ENCODE measurements around the gene SERPINA12.

SERPINA12 gene

DNA sequence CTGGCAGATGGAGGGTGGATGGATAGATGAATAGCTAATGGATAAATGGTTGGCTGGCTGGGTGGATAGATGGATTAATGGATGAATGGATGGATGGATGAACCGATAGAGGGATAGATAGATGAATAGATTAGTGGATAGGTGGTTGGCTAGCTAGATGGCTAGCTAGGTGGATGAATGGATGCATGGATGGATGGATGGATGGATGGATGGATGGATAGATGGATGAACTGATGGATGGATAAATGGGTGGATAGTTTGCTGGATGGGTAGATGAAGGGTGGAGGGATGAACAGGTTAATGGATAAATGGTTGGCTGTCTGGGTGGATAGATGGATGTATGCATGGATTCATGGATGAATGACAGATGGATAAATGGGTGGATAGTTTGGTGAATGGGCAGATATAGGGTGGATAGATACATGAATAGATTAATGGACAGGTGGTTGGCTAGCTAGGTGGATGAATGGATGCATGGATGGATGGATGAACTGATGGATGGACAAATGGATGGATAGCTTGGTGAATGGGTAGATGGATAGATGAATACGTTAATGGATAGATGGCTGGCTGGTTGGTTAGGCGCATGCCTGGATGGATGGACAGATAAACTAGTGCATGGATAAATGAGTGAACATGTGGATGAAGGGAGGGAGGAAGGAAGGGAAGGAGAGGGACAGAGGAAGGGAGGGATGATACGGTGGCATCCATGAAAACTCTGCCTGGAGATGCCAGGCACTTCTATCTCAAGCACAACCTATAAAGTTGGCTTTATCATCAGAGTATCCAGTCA is 41.3 kb downstream of the SERPINA12 start:
- DNase-seq (ENCODE audit: low read depth in 1 of 2, low spot score in 1 of 2): no peak

DNA sequence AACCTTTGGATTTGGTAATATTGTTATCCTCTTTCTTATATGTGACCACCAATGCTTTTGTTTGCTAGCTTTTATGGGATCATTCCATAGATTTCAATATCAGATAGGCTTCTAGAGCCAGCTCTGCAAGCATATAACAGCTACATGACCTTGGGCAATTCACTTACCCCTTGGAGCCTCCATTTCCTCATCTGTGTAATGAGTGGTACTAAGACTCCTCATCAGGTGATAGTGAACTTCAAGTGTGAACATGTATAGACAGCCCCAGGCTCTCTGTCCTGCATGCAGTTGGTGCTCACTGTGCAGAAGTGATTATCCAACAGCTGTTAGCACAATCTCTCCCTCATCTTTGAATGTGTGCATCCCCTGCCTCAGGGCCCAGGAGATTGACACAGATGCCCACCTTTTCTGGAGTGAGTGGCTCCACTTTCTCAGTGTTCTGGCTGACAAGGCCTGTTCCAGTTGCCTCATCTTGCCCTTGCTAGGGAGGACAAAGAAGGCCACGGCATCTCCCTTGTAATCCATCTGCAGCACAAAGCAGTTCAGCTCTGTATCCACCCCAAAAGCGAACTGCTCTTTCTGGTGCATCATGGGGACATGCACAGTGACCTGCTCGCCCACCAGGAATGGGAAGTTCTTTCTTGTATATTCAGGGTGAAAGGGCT is 42.4 kb downstream of the SERPINA12 start:
- no peak for DNase-seq (ENCODE audit: low read depth in 1 of 2, low spot score in 1 of 2)

DNA sequence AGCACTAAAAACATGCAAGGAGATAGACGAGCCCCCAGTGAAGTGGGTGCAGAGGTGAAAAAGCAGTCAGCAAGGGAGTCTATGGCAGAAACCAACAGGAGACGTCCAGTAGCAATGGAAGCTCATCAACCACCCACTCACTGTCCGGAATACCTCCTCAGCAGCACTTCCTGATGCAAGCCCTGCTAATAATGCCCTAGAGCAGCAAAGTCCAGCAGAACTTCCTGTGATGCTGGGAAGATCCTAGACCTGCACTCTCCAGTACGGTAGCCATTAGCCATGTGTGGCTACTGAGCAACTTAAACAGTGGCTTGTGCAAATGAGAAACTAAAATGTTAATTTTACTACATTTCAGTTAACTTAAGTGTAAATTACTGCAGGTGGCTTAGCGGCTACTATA is 44.2 kb downstream of the SERPINA12 start:
- no peak for DNase-seq (ENCODE audit: low read depth in 1 of 2, low spot score in 1 of 2)

DNA sequence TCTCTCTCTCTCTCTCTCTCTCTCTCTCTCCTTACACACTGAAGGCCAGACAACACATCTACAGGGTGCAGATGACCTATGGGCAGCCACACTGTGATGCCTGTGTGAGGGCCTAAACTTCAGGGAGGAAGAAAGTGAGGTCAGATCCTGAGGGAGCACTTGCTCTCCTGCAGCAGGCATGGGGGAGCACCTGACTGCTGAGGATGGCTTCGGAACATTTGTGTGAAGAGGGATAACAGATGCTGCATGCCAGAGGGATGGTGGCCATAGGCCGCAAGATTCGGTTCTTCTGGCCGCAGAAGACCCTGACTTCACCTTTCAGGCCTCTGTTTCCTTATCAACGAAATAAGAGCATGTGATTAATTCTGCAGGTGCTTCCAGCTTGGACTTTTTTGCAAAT is 45.0 kb downstream of the SERPINA12 start:
- DNase-seq (ENCODE audit: low read depth in 1 of 2, low spot score in 1 of 2): no peak

DNA sequence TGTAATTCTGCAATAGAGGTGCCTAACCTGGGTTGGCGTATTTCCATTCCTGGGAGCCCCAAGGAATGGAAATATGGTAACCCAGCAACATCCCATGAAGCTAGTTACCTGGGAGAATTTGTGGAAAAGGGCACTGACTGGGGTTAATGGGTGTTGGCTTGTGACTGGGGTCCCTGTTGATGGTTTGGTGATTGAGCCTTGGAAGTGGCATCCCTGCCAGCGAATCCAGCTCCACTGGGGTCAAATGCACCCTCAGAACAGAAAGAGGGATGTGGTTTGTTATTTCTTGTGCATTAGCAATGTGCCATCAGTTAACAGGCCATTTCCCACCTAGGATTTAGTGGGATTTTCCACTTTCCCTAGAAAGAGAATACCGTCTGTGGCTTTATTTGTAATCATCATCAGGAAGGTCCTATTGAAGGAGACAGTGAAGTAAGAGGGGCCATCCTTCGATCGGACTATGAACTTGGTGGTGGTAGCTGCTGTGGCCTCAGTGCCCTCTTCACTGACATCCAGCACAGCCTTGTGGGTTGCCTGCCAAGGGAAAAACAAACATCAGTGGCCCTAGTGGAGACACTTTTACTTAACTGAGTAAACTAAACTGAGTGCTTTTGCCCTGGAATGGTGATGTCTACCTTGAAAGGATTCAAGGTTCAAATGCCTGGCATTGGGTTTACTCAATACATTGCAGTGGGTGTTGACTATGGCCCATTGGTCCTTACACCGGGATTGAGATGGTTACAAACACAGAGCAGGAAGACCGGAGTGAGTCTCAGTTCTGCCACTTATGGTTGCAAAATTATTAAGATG is 46.3 kb downstream of the SERPINA12 start:
- DNase-seq (ENCODE audit: low read depth in 1 of 2, low spot score in 1 of 2): no peak

DNA sequence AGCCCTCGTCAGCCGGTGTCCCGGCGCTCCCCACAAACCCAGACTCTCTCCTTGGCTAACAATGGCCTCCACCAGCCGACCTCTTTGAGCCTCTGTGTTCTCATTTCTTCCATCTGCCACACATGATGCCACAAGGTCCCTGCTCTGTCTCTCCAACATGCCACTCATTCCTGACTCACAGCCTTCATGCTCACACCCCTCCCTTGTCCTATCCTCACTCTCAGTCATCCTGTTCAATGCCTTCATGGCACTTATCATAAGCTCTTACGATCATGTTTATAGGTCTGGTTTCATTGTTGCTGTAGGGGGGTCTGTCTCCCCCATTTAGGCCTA is 47.1 kb downstream of the SERPINA12 start:
- no peak for DNase-seq (ENCODE audit: low read depth in 1 of 2, low spot score in 1 of 2)

DNA sequence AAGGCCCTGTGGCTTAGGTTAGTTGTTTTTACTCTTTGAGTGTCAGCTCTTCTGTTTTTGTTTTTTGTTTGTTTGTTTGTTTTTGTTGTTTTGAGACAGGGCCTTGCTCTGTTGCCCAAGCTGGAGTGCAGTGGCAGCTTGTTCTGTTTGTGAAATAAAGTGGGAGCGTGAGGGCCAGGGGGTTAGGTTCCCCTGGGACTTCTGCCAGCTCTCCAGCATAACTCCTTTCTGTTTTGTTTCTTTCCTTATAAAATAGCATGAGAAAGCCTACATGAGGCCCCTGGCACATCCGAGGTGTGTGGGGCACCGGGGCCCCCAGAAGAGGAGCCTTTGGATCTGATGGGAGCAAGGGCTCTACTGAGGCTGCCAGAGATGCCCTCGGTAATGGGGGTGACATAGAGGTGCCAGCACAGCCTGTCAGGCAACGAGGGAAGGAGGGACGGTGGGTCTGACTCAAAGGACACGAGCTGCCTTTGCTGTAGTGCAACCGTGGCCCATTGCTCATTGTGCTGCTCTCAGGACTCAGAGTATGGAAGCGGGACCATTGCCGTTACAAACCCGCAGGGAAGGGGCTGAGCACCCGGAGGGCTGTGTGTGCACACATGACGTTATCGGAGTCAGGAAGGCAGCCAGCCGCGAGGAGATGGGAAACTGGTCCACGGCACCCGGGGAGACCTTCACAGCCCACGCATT is 47.6 kb downstream of the SERPINA12 start:
- no peak for DNase-seq (ENCODE audit: low read depth in 1 of 2, low spot score in 1 of 2)

DNA sequence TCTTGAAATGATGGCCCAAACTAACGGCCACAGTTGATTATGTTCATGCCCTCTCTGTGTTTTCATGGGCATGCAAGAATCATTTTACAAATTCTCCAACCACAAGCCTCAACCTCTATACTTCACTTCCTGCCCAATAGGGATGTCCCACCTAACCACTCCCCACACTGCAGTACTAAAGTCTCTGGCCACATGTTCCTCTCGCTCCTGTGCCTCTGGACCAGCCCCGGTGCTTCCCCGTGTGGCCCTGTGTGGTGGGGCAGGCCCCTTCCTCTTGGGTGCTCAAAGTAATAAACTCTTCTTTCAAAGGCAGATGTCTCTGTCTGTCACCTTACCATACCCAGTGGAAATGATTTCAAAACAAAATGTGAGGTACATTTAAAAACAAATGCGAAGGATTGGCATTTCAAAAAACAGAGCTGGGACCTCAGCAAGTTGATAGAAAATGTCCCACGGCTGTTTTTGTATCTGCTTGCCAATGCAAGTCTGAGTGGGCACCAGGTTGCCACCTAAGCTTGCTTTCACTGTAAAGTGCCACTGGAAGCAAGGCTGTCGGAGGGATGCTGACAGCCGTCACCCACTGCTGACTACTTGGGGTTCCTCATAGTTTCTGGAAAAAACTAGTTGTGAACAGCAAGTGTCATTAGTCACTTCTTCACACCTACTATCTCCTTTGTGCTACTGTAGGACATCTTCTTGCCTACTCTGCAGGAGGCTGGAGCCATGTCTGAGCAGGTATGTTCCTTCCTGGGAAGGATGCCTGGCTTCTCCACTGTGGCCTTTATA is 48.4 kb downstream of the SERPINA12 start:
- no peak for DNase-seq (ENCODE audit: low read depth in 1 of 2, low spot score in 1 of 2)

DNA sequence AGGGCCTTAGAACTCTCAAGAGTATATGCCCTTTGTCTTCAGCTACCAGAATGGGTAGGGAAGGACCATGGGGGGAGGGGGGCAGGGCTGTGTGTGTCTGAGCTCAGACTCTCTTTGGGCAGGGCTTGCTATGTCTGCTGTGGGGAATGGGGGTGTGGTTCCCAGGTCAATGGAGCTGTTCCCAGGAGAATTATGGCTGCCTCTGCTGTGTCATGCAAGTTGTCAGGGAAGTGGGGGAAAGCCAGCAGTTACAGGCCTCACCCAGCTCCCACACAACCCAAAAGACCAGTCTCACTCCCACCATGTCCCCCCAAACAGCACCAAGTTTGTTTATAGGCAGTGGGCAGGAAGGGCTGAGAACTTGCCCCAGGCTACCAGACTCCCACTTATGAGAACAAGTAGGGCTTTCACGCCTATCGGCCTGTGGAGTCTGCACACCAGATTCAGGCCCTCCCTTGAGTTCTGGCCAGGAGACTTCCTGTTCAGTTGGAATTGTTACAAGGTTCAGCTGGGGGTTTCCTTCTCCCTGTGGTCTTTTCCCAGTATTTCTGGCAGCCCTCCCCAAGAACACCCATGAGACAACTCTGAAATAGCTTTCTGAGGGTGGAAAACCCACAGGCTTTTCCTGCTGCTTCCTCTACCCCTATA is 50.6 kb downstream of the SERPINA12 start:
- no peak for DNase-seq (ENCODE audit: low read depth in 1 of 2, low spot score in 1 of 2)

DNA sequence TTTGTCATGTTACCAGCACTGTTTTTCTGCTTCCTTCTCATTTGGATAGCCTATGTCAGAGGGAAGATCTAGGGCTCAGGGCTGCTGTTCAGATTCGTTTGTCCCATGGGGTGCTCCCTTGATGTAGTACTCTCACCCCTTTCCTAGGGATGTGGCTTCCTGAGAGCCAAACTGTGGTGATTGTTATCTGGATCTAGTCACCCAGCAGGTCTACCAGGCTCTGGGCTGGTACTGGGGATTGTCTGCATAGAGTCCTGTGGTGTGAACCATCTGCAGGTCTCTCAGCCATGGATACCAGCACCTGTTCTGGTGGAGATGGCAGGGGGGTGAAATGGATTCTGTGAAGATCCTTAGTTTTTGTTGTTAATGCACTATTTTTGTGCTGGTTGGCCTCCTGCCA is 51.2 kb downstream of the SERPINA12 start:
- no peak for DNase-seq (ENCODE audit: low read depth in 1 of 2, low spot score in 1 of 2)

DNA sequence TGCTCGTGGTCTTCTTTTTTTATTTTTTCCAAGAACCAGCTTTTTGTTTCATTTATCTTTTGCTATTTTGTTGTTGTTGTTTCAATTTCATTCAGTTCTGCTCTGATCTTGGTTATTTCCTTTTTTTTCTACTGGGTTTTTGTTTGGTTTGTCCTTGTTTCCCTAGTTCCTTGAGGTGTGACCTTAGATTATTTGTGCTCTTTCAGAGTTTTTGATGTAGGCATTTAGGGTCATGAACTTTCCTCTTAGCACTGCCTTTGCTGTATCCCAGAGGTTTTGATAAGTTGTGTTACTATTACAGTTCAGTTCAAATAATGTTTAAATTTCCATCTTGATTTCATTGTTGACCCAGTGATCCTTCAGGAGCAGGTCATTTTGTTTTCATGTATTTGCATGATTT is 53.3 kb downstream of the SERPINA12 start:
- no peak for DNase-seq (ENCODE audit: low read depth in 1 of 2, low spot score in 1 of 2)

DNA sequence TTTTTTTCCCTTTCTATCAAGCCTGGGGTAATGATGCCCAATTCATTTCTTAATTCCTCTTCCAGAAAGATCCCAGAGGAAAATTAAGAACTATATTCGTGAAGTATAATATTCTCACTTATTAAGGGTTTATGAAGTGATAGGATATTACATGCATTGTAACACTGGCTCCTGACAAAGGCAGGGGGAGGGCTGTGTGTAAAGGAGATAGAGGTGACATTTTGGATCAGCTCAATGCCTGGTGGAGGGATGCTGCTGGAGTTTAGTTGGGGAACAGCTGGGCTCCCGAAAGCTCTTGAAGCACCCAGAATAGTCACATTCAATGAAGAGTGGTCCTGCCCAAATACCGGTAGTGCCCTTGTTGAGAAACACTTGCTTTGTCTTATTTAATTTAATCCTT is 57.4 kb downstream of the SERPINA12 start:
- no peak for DNase-seq (ENCODE audit: low read depth in 1 of 2, low spot score in 1 of 2)

DNA sequence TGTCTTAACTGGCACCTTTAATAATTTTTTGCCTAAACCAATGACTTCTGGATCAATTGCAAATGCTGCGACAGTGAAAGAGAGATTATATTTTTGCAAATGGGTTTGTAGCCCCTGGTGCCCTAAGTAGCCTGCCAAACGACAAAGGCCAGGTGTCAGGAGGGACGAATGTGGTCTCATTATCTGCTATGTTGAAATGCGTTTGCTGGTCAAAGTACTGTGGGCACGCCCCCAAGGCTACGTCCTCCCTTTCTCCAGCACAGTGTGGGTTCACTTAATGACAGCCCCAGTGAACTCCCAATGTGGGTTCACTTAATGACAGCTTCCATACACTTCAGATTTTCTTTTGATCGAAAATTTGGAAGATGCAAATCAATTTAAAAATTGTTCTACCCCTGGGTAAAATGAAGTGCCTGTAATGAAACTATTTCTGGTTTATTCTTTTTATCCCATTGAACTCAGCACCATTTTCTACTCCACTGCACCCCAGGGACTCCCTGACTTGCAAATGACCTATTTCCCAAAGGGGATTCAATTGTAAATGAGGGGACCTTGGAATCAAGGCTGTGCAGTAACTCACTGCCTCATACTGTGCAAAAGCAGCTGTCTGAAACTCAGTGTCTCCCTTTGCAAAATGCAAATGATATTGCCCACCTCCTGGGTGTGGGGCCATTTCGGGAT is 58.0 kb downstream of the SERPINA12 start:
- no peak for DNase-seq (ENCODE audit: low read depth in 1 of 2, low spot score in 1 of 2)

DNA sequence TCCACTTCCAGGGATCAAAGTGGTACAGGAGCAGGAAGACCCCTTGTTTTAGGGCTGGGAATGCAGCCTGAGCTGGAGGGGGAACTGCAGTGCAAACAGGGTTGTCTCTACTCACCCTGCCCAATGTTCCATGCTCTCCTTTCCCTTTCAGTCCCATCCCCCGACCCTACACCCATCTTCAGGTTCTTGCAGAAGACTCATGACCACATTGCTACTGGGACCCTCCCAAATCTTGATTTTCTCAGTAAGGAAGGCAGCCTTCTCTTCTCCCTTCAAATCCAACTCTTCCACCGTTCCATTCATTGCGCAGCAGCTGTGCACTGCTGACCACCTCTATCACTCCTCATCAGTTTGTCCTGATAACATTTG is 58.6 kb downstream of the SERPINA12 start:
- no peak for DNase-seq (ENCODE audit: low read depth in 1 of 2, low spot score in 1 of 2)

DNA sequence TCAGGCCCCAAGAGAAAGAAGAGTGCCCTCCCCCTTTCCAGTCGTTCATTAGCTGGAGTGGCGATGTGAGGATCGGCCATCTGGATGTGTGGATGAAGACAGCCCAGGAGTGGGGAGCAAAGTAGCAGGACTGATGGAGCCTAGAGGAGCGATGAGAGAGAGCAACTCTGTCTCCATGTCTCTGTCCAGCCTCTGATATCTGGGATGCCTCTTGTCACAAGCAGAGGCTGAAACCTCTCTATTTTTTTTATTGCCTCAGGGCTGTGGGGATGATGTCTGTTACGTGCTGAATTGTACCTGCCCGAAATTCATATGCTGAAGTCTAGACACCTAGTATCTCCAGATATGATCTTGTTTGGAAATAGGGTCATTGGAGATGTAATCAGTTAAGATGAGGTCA is 59.3 kb downstream of the SERPINA12 start:
- DNase-seq (ENCODE audit: low read depth in 1 of 2, low spot score in 1 of 2): no peak

DNA sequence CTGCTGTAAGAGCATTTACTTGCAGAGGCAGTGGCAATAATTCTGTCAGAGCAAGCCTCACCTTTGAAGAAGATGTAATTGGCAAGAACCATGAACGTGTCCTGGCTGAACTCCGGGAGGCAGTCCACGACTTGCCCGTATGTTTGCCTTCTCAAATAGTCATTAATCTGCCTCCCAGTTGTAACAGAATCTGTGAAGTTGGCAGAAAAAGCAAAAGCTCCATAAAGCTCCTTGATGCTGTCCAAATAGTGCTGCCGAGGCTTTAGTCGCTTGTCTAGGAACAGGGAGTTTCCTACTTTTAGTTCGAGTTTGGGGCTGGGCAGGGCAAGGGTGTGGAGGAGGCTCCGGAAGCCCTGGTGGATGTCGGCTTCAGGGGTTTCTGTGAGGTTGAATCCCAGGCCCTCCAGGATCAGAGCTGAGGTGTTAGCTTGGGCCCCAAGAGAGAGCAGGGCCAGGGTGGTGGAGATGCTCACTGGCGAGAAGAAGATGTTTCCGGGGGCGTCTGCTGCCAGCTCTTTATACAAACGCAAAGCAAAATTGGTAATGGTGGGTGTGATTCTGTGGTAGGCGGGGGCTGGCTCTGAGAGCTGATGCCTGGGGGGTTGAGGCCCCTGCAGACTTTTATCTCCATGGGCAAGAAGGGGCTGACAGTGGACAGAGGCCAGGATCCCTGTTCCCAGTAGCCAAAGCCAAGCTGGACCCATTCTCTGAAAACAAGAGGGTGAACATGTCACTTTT is 61.0 kb downstream of the SERPINA12 start:
- no peak for DNase-seq (ENCODE audit: low read depth in 1 of 2, low spot score in 1 of 2)

DNA sequence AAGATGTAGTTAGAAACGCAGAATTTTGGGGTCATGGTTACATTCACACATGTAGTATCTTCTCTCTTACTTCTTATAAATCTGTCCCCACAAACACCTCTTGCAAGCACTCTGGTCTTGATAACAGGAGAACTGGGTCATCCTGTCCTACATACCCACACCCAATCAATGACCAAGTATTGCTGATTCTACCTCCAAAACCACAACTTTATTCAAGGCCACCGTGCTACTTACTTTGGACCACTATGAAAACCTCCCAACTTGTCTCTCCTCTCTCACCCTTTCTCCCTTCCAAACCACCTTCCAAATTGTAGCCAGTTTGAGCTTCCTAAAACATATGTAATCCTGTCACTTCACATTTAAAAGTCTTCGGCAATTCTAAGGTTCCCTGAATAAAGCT is 62.1 kb downstream of the SERPINA12 start:
- no peak for DNase-seq (ENCODE audit: low read depth in 1 of 2, low spot score in 1 of 2)

DNA sequence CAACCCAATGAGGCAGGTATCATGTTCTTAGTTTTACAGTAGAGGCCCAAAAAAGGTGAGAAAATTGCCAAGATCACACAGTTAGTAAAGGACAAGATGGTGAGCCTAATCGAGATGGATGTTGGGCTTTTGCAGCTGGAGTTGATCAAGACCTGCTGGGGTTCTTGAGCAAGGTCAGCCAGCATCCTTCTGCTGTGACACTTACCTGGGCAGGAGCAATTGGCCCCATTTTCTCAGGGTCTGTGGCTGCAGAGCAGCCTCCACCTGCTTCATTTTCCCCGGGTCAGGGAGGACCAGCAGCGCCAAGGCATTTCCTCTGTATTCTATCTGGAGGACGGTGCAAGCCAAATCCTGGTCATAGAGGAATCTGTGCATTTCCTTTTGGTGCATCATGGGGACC is 63.1 kb downstream of the SERPINA12 start:
- DNase-seq (ENCODE audit: low read depth in 1 of 2, low spot score in 1 of 2): no peak

DNA sequence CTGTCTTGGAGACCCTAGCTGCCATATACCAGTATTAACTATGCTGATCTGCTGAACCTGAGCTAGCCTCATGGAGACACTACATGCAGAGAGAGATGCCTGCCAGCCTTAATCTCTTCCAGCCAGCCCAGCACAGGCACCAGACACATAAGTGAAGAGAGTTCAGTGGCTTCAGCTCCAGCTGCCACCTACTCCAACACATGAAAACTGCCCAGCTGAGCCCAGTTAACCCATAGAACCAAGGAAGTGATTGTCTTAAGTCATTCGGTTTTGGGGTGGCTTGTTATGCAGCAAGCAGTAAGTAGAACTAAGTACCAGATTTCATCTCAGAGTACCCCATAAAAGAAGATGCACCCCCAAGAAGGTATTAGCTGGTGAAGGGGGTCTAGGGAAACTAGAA is 64.3 kb downstream of the SERPINA12 start:
- no peak for DNase-seq (ENCODE audit: low read depth in 1 of 2, low spot score in 1 of 2)
